ENCODE data around the gene EDARADD.
"Not testable (repeated sequence)": the region's sequence is repeated elsewhere in the genome, so short reads cannot be mapped to it uniquely, and the experiment has no call there.

Gene EDARADD

GRCh38 chr1:236458996-236459395 is 64.9 kb downstream of the EDARADD start:
- Histone ChIP-seq H3K36me3 (ENCODE audit: insufficient read depth, low read length) (no peaks in the 10 kb centered on the region), H4K20me1 (ENCODE audit: insufficient read depth, low read length) (no peaks in the 10 kb centered on the region), H3K27me3 (ENCODE audit: insufficient read depth, low read length, poor library complexity) (no peaks in the 10 kb centered on the region), H3K79me2 (ENCODE audit: insufficient read depth, low read length) (no peaks in the 10 kb centered on the region), H3K4me3 (ENCODE audit: low read depth in 1 of 2, low read length in 2 of 2) (no peak overlapping the region), H3K9ac (ENCODE audit: low read depth, low read length) (no peak overlapping the region), H3K4me1 (ENCODE audit: insufficient read depth, low read length) (no peaks in the 10 kb centered on the region), H3K27ac (ENCODE audit: low read length) (no peak overlapping the region), H2AFZ (ENCODE audit: low read depth, low read length) (no peak overlapping the region), H3K9me3 (ENCODE audit: insufficient read depth, low read length, severe bottlenecking) (no peaks in the 10 kb centered on the region), H3K4me2 (ENCODE audit: insufficient read depth, low read length) (no peak overlapping the region)
- DNase-seq (no peak), ATAC-seq (ENCODE audit: insufficient read depth, low read depth) (no peak)
- TF ChIP-seq EZH2 (IDR thresholded peaks at IDR 0.05; ENCODE audit: borderline replicate concordance, low read depth, low read length, severe bottlenecking) = no peak
- TF ChIP-seq, protein P1, sequence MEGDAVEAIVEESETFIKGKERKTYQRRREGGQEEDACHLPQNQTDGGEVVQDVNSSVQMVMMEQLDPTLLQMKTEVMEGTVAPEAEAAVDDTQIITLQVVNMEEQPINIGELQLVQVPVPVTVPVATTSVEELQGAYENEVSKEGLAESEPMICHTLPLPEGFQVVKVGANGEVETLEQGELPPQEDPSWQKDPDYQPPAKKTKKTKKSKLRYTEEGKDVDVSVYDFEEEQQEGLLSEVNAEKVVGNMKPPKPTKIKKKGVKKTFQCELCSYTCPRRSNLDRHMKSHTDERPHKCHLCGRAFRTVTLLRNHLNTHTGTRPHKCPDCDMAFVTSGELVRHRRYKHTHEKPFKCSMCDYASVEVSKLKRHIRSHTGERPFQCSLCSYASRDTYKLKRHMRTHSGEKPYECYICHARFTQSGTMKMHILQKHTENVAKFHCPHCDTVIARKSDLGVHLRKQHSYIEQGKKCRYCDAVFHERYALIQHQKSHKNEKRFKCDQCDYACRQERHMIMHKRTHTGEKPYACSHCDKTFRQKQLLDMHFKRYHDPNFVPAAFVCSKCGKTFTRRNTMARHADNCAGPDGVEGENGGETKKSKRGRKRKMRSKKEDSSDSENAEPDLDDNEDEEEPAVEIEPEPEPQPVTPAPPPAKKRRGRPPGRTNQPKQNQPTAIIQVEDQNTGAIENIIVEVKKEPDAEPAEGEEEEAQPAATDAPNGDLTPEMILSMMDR (IDR thresholded peaks at IDR 0.05; ENCODE audit: borderline replicate concordance, extremely low read depth, low read length, poor library complexity, severe bottlenecking) = no peak

DNA sequence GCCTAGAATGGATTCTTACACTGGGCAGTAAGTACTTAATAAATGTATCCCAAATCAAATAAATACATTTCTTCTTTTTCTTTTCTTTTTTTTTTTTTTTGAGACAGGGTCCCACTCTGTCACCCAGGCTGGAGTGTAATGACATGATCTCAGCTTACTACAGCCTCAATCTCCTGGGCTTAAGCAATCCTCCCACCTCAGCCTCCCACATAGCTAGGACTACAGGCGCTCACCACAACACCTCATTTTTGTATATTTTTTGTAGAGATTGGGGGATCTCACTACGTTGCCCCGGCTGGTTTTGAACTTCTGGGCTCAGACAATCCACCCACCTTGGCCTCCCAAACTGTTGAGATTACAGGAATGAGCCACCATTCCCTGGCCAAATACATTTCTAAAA is 66.0 kb downstream of the EDARADD start:
- DNase-seq = no peak
- ATAC-seq (ENCODE audit: insufficient read depth, low read depth) = no peak

DNA sequence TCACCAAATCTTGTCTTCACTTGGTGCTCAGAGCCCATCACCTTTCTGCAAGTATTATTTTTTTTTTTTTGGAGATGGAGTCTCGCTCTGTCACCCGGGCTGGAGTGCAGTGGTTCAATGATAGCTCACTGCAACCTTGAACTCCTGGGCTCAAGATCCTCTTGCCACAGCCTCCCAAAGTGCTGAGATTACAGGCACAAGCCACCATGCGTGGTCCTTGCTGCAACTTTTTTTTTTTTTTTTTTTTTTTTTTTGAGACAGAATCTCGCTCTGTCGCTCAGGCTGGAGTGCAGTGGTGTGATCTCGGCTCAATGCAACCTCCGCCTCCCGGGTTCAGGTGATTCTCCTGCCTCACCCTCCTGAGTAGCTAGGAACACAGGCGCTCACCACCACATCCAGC is 70.1 kb downstream of the EDARADD start:
- not testable (repeated sequence) for ATAC-seq (ENCODE audit: insufficient read depth, low read depth); H3K9me3 ChIP-seq (ENCODE audit: insufficient read depth, low read length, severe bottlenecking); H3K36me3 ChIP-seq (ENCODE audit: insufficient read depth, low read length)

More for the DNA sequence above, 66.0 kb downstream of the EDARADD start:
- no peak overlapping the region for H3K9ac ChIP-seq (ENCODE audit: low read depth, low read length)
- H3K36me3 ChIP-seq (ENCODE audit: insufficient read depth, low read length) = no peaks in the 10 kb centered on the region
- no peak overlapping the region for H3K27ac ChIP-seq (ENCODE audit: low read length)
- no peak overlapping the region for H2AFZ ChIP-seq (ENCODE audit: low read depth, low read length)
- TF ChIP-seq, protein P1 (IDR thresholded peaks at IDR 0.05; ENCODE audit: borderline replicate concordance, extremely low read depth, low read length, poor library complexity, severe bottlenecking) = no peak
- TF ChIP-seq EZH2 (IDR thresholded peaks at IDR 0.05; ENCODE audit: borderline replicate concordance, low read depth, low read length, severe bottlenecking) = no peak
- no peaks in the 10 kb centered on the region for H4K20me1 ChIP-seq (ENCODE audit: insufficient read depth, low read length)
- H3K79me2 ChIP-seq (ENCODE audit: insufficient read depth, low read length) = no peaks in the 10 kb centered on the region
- no peaks in the 10 kb centered on the region for H3K27me3 ChIP-seq (ENCODE audit: insufficient read depth, low read length, poor library complexity)
- no peaks in the 10 kb centered on the region for H3K9me3 ChIP-seq (ENCODE audit: insufficient read depth, low read length, severe bottlenecking)
- no peak overlapping the region for H3K4me2 ChIP-seq (ENCODE audit: insufficient read depth, low read length)
- no peaks in the 10 kb centered on the region for H3K4me1 ChIP-seq (ENCODE audit: insufficient read depth, low read length)
- H3K4me3 ChIP-seq (ENCODE audit: low read depth in 1 of 2, low read length in 2 of 2) = no peak overlapping the region

DNA sequence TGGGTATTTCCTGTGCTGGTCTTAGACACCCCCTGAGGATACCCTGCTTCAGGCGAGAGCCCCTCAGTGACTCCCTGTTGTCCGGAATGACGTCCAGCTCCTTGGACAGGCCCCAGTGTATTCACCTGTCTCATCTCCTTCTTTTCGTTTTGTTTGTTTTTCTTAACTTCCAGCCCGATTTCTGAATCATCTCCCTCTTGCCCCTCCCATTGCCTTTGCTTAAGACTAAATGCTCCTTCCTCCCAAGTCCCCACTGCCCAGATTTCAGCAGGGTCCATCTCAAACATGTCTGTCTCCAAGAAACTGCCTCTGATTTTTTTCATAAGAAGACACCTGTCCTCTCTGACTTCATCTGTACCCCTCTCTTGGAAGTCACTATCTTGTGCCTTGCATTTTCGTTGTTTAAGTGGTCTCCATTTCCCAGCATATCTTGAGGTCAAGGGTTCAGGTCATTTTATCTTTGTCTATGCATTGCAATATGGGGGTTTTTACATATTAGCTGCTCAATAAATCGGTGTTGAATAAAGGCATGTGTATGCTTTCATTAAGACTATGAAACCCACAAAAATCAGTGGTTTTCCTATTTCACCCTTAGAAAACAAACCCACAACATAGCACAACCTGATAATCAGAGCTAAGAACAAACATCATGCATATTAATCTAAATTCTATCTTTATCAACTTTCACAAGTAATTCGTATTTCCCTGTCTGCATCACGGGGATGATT is 71.3 kb downstream of the EDARADD start:
- ATAC-seq (ENCODE audit: insufficient read depth, low read depth) (no peak), DNase-seq (no peak)
- H3K9ac ChIP-seq (ENCODE audit: low read depth, low read length) = no peak overlapping the region
- H3K27me3 ChIP-seq (ENCODE audit: insufficient read depth, low read length, poor library complexity) = no peaks in the 10 kb centered on the region
- no peaks in the 10 kb centered on the region for H3K4me1 ChIP-seq (ENCODE audit: insufficient read depth, low read length)
- H3K79me2 ChIP-seq (ENCODE audit: insufficient read depth, low read length) = no peaks in the 10 kb centered on the region
- no peaks in the 10 kb centered on the region for H3K36me3 ChIP-seq (ENCODE audit: insufficient read depth, low read length)
- H3K4me3 ChIP-seq (ENCODE audit: low read depth in 1 of 2, low read length in 2 of 2) = no peak overlapping the region
- no peak overlapping the region for H3K4me2 ChIP-seq (ENCODE audit: insufficient read depth, low read length)
- H4K20me1 ChIP-seq (ENCODE audit: insufficient read depth, low read length) = no peaks in the 10 kb centered on the region
- no peak overlapping the region for H2AFZ ChIP-seq (ENCODE audit: low read depth, low read length)
- no peaks in the 10 kb centered on the region for H3K9me3 ChIP-seq (ENCODE audit: insufficient read depth, low read length, severe bottlenecking)
- no peak overlapping the region for H3K27ac ChIP-seq (ENCODE audit: low read length)
- no peak for TF ChIP-seq EZH2 (IDR thresholded peaks at IDR 0.05; ENCODE audit: borderline replicate concordance, low read depth, low read length, severe bottlenecking)
- TF ChIP-seq, protein P1 (IDR thresholded peaks at IDR 0.05; ENCODE audit: borderline replicate concordance, extremely low read depth, low read length, poor library complexity, severe bottlenecking) = no peak

More for the DNA sequence above, 70.1 kb downstream of the EDARADD start:
- H4K20me1 ChIP-seq (ENCODE audit: insufficient read depth, low read length); H3K79me2 ChIP-seq (ENCODE audit: insufficient read depth, low read length); H3K27ac ChIP-seq (ENCODE audit: low read length); H3K4me2 ChIP-seq (ENCODE audit: insufficient read depth, low read length); H3K4me3 ChIP-seq (ENCODE audit: low read depth in 1 of 2, low read length in 2 of 2); H3K27me3 ChIP-seq (ENCODE audit: insufficient read depth, low read length, poor library complexity); H3K4me1 ChIP-seq (ENCODE audit: insufficient read depth, low read length); H3K9ac ChIP-seq (ENCODE audit: low read depth, low read length); H2AFZ ChIP-seq (ENCODE audit: low read depth, low read length); DNase-seq: not testable (repeated sequence)
